OCI-M1 (cell line): Measurements from ENCODE around the gene OR4M2.
"Not testable (repeated sequence)": the region's sequence is repeated elsewhere in the genome, so short reads cannot be mapped to it uniquely, and the experiment has no call there.

ENCODE experiments used
- DNase-seq: peaks from one replicate; lab custom pipeline; 2025; lab: John Stamatoyannopoulos, UW

OR4M2 gene, protein sequence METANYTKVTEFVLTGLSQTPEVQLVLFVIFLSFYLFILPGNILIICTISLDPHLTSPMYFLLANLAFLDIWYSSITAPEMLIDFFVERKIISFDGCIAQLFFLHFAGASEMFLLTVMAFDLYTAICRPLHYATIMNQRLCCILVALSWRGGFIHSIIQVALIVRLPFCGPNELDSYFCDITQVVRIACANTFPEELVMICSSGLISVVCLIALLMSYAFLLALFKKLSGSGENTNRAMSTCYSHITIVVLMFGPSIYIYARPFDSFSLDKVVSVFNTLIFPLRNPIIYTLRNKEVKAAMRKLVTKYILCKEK

GRCh38 chr15:22080227-22080626, at the start of gene OR4M2:
TSS of gene OR4M2 (plus strand) at chr15:22080527. CDS start at chr15:22080625, 98 bp downstream.
- DNase-seq = not testable (repeated sequence)

- DNase-seq = not testable (repeated sequence)
These were observed 11.1 kb upstream of the OR4M2 start for GRCh38 chr15:22069267-22069666.

- not testable (repeated sequence) for DNase-seq
These were observed 1.1 kb downstream of the OR4M2 start for GRCh38 chr15:22081386-22081785.

DNA sequence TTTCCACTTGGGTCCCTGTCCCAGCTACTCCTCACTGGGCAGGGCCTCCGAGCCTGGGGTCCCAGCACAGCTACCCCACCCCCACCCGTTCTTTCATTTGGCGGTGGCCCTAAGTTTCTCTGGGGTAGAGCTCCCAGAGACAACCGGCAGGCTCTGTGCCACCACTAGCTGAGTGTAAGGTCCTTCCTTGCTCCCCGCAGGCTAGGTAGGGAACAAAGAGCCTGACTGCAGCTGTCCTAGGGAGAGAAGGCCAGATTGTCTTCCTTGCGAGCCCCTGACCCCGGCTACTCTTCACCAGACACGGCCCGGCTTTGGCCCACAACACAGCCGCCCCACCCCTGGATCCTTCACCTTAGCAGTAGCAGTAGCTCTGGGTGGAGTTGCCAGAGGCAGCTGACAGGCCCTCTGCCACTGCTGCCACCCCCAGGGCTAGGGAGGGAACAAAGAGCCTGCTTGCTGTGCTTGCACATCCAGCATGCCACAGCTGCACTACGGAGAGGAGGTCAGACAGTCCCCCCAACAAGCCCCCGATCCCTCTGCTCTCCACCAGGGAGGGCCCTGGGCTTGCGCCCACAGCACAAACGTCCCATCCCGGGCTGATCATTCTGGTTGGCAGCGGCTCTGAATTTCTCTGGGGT, 18.4 kb downstream of the OR4M2 start:
- DNase-seq = not testable (repeated sequence)

- DNase-seq = not testable (repeated sequence)
These were observed 19.1 kb downstream of the OR4M2 start for GRCh38 chr15:22099289-22099891.

DNA sequence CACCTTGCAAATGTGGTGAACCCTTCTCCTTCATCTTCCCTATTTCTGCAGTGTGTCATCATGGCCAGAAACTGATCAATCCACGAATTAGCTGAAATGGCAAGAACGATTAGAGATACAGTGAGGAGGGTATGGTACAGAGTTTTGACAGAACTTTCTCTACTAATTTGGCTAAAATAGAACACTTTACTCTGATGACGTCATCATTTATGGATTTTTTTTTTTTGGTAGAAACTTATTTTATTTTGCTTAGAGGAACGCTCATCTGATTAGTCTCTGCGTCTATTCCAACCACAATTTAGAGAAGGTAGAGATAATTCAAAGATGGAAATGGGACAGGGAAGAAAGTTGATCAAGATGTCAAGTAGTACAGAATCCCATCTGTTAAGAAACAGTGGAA, 41.7 kb downstream of the OR4M2 start:
- not testable (repeated sequence) for DNase-seq
